Lower leg skin (tissue), 3 donors: ENCODE data around the gene CHAT.

Source experiments
- POLR2A ChIP-seq, 2 donors: fragments of 450-650 bp; IDR thresholded peaks; one replicate each; pipeline ENCODE4 v1.6.1; 2016 to 2017; ENCODE audit warnings: antibody characterized with exemption in 2 of 2, mild to moderate bottlenecking in 1 of 2, moderate library complexity in 1 of 2
- TF ChIP-seq, protein P1 (sequence below), 3 donors: fragments of 450-650 bp; IDR thresholded peaks; one replicate each; pipeline ENCODE4 v1.5.1; 2016; ENCODE audit warnings: antibody characterized with exemption in 3 of 3, mild to moderate bottlenecking in 3 of 3, moderate library complexity in 2 of 3

DNA sequence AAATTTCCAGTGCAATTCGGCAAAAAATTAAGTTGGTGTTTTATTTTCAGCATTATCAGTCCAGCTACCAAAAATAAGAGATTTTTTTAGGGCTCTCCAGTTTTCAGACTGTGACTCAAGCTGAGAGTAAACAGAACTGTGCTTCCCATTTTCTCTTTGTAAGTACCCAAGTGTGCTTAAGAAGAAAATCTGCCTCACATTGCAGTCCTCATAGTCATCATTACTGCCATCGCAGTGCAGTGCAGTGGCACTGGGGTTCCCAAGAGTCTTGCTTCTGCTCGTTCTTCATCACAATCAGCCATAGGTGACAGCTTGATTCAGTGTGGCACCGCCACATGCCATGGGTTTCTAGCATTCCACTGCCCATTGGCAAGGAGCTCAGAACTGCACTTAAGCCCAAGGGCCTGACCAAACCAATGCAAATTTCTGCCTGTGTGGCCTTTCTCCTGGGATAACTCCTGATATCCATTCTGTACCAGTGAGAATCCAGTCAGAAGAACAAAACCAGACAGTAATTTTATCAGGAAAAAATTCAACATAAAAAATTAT, 49.3 kb upstream of the CHAT start:
- TF ChIP-seq, protein P1, sequence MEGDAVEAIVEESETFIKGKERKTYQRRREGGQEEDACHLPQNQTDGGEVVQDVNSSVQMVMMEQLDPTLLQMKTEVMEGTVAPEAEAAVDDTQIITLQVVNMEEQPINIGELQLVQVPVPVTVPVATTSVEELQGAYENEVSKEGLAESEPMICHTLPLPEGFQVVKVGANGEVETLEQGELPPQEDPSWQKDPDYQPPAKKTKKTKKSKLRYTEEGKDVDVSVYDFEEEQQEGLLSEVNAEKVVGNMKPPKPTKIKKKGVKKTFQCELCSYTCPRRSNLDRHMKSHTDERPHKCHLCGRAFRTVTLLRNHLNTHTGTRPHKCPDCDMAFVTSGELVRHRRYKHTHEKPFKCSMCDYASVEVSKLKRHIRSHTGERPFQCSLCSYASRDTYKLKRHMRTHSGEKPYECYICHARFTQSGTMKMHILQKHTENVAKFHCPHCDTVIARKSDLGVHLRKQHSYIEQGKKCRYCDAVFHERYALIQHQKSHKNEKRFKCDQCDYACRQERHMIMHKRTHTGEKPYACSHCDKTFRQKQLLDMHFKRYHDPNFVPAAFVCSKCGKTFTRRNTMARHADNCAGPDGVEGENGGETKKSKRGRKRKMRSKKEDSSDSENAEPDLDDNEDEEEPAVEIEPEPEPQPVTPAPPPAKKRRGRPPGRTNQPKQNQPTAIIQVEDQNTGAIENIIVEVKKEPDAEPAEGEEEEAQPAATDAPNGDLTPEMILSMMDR (IDR thresholded peaks at IDR 0.05) = no peak
- no peak for TF ChIP-seq POLR2A (IDR thresholded peaks at IDR 0.05)
